ENCODE measurements around the gene PTPN6.
A peak's percentile ranks its signal among the peaks of the same experiment; 100 is the strongest.
"Not testable (repeated sequence)": the region's sequence is repeated elsewhere in the genome, so short reads cannot be mapped to it uniquely, and the experiment has no call there.

The PTPN6 gene

GRCh38 chr12:6950811-6951540 lies at the start of gene PTPN6:
Gene PTPN6, plus strand, starts transcription at chr12:6951356. Its CDS starts 157 bp downstream, at chr12:6951513.
- DNase-seq = peak; percentile 55

- no peak for DNase-seq
These were observed 48.7 kb upstream of the PTPN6 start for GRCh38 chr12:6902448-6902847.

- no peak for DNase-seq
These were observed 47.4 kb upstream of the PTPN6 start for GRCh38 chr12:6903722-6904121.

GRCh38 chr12:6904280-6905276 lies 46.6 kb upstream of the PTPN6 start, which contains the start of gene LRRC23:
Gene LRRC23, plus strand, starts transcription at chr12:6904822. Its CDS starts 812 bp downstream, at chr12:6905634.
- DNase-seq = peak; percentile 100

GRCh38 chr12:6905414-6906040 lies 45.6 kb upstream of the PTPN6 start:
- DNase-seq = no peak

GRCh38 chr12:6908141-6908540 lies 43.0 kb upstream of the PTPN6 start:
- DNase-seq = not testable (repeated sequence)

- DNase-seq = no peak
These were observed 41.6 kb upstream of the PTPN6 start for GRCh38 chr12:6909421-6910145.

GRCh38 chr12:6912164-6912935 lies 38.8 kb upstream of the PTPN6 start:
- DNase-seq = no peak

GRCh38 chr12:6914246-6914946 lies 36.8 kb upstream of the PTPN6 start, which contains the start of gene ENO2:
Gene ENO2, plus strand, starts transcription at chr12:6914580. Its CDS starts 1,253 bp downstream, at chr12:6915833.
- DNase-seq = peak; percentile 85

- no peak for DNase-seq
These were observed 36.0 kb upstream of the PTPN6 start for GRCh38 chr12:6914947-6915788.

- DNase-seq = no peak
These were observed 35.3 kb upstream of the PTPN6 start for GRCh38 chr12:6915789-6916285.

GRCh38 chr12:6916426-6917200 lies 34.5 kb upstream of the PTPN6 start:
- DNase-seq = no peak

- DNase-seq = peak; percentile 83
These were observed 33.5 kb upstream of the PTPN6 start for GRCh38 chr12:6917491-6918231.

- peak; percentile 50 for DNase-seq
These were observed 31.6 kb upstream of the PTPN6 start for GRCh38 chr12:6919588-6919987.

- no peak for DNase-seq
These were observed 29.6 kb upstream of the PTPN6 start for GRCh38 chr12:6921539-6921938.

- peak; percentile 84 for DNase-seq
These were observed 28.9 kb upstream of the PTPN6 start for GRCh38 chr12:6921996-6922946.
